Sciatic nerve (tissue), 2 donors: Measurements from ENCODE around the gene TAF11L14. TPM values are rescaled to one million over a fixed set of nuclear protein-coding genes. Genes with fewer than 3 reads are reported as not detected.
"Not testable (repeated sequence)": the region's sequence is repeated elsewhere in the genome, so short reads cannot be mapped to it uniquely, and the experiment has no call there.

Experiments
- ATAC-seq: fragments of 200-7000 bp; cut with Tn5 transposase; one replicate; pipeline ENCODE4 v1.9.1; 2020; ENCODE audit warnings: mild to moderate bottlenecking, moderate library complexity
- DNase-seq: peaks from one replicate; pipeline ENCODE4 v3.0.0-alpha.2; 2020; ENCODE audit warnings: low spot score
- intact Hi-C: fragments of 100-400 bp; cut with DNase I; formaldehyde crosslinking; loops from one replicate; pipeline ENCODE4 v1.14.2; 2022
- total RNA-seq: library from RNA; stranded (reverse); fragmentation: NEBNext Ultra II Directional; extraction: Animal tissue kit (Norgen Biotek cat#: 25700); gene quantifications from one replicate; pipeline ENCODE4 v1.2.1, GENCODE V29; 2021
- donor health status: DM: no; HTN: no; CAD: no.
- donor health status: DM: no; HTN: no; CAD: no.

TAF11L14 gene
- not detected for total RNA-seq

DNA sequence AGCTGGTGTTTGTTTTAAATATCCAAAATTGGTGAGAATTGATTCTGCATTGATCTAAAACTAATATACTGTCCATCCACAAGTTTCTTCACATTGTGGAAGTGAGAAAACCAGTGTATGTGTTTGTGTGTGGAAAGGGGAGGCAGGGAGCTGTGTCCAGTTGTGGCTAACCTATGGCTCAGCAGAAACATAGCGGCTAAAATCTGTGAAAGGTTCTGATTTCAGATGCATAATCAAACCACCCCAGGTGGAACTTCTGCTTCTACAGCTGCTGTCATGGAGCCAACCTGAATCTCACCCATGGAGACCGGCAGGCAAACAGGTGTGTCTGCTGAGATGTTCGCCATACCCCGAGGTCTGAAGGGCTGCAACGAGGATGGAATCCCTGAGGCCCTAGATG is at the start of gene TAF11L14:
Gene TAF11L14 (plus strand): TSS at position 301 of the 400 bp plus-strand sequence.
- DNase-seq (no peak), ATAC-seq (no peak)
- intact Hi-C loops: no loop called here

- intact Hi-C loops, ATAC-seq: not testable (repeated sequence)
Observed at GRCh38 chr5:17585658-17586057, 48.6 kb upstream of the TAF11L14 start, which contains the start of gene TAF11L7. Gene TAF11L7, minus strand, starts transcription at chr5:17585758.

DNA sequence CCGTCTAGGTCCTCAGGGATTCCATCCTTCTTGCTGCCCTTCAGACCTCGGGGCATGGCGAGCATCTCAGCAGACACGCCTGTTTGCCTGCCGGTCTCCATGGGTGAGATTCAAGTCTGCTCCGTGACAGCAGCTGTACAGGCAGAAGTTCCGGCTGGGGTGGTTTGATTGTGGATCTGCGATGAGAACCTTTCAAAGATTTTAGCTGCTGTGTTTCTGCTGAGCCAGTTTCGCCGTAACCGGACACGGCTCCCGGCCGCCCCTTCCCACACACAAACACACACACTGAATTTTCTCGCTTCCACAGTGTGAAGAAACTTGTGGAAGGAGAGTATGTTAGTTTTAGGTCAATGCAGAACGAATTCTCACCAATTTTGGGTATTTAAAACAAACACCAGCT is 43.4 kb upstream of the TAF11L14 start, which contains the start of gene TAF11L8:
Gene TAF11L8 (minus strand): TSS at position 101 of the 400 bp plus-strand sequence.
- intact Hi-C loops, ATAC-seq, DNase-seq: not testable (repeated sequence)

More at GRCh38 chr5:17585658-17586057, 48.6 kb upstream of the TAF11L14 start, which contains the start of gene TAF11L7:
- DNase-seq: not testable (repeated sequence)

DNA sequence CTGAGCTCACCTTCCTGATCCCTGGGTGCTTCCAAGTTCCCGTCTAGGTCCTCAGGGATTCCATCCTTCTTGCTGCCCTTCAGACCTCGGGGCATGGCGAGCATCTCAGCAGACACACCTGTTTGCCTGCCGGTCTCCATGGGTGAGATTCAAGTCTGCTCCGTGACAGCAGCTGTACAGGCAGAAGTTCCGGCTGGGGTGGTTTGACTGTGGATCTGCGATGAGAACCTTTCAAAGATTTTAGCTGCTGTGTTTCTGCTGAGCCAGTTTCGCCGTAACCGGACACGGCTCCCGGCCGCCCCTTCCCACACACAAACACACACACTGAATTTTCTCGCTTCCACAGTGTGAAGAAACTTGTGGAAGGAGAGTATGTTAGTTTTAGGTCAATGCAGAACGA is 40.0 kb upstream of the TAF11L14 start, which contains the start of gene TAF11L9:
Gene TAF11L9 (minus strand): TSS at position 140 of the 400 bp plus-strand sequence.
- intact Hi-C loops, DNase-seq, ATAC-seq: not testable (repeated sequence)

DNA sequence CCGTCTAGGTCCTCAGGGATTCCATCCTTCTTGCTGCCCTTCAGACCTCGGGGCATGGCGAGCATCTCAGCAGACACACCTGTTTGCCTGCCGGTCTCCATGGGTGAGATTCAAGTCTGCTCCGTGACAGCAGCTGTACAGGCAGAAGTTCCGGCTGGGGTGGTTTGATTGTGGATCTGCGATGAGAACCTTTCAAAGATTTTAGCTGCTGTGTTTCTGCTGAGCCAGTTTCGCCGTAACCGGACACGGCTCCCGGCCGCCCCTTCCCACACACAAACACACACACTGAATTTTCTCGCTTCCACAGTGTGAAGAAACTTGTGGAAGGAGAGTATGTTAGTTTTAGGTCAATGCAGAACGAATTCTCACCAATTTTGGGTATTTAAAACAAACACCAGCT is 36.5 kb upstream of the TAF11L14 start, which contains the start of gene TAF11L10:
Gene TAF11L10 (minus strand): TSS at position 101 of the 400 bp plus-strand sequence.
- ATAC-seq, intact Hi-C loops, DNase-seq: not testable (repeated sequence)

DNA sequence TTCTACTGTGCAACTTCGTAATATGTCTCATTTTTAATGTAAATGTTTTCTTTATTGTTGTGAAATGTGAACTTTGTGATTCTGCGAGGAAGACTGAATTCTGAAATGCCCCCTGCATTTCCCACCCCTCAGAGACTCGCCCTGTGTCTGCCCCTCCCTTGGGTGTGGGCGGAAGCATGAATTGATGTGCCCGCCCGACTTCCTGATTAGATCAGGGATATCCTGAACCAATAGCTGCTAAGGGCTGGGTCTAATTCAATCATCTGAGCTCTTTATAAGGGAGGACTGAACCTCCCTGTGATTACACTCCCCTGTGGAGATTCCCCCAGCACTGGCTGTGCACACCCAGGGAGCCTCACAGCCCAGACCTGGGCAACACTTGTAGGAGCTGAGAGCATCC is 30.4 kb upstream of the TAF11L14 start, which contains the start of gene TAF11L11:
Gene TAF11L11 (plus strand): TSS at position 304 of the 400 bp plus-strand sequence.
- intact Hi-C loops, ATAC-seq, DNase-seq: not testable (repeated sequence)

- no peak for DNase-seq
- no peak for ATAC-seq
- intact Hi-C loops: no loop called here
Observed at GRCh38 chr5:17604951-17605350, 29.3 kb upstream of the TAF11L14 start.

DNA sequence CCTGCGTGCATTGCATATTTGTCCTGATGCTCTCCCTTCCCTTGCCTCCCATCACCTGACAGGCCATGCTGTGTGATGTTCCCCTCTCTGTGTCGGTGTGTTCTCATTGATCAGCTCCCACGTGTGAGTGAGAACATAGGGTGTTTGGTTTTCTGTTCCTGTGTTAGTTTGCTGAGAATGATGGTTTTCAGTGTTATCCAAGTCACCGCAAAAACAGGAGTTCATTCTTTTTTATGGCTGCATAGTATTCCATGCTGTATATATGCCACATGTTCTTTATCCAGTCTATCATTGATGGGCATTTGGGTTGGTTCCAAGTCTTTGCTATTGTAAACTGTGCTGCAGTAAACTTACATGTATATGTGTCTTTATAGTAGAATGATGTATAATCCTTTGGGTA is 26.8 kb upstream of the TAF11L14 start:
- DNase-seq, ATAC-seq, intact Hi-C loops: not testable (repeated sequence)

DNA sequence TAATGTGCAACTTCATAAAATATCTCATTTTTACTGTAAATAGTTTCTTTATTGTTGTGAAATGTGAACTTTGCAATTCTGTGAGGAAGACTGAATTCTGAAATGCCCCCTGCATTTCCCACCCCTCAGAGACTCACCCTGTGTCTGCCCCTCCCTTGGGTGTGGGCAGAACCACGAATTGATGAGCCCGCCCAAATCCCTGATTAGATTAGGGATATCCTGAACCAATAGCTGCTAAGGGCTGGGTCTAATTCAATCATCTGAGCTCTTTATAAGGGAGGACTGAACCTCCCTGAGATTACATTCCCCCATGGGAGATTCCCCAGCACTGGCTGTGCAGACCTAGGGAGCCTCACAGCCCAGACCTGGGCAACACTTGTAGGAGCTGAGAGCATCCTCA is 24.2 kb upstream of the TAF11L14 start, which contains the start of gene TAF11L12:
Gene TAF11L12 (plus strand): TSS at position 301 of the 400 bp plus-strand sequence.
- DNase-seq, ATAC-seq, intact Hi-C loops: not testable (repeated sequence)

- DNase-seq (no peak), ATAC-seq (no peak)
- intact Hi-C loops: no loop called here
Observed at GRCh38 chr5:17614872-17615605, 19.2 kb upstream of the TAF11L14 start.

DNA sequence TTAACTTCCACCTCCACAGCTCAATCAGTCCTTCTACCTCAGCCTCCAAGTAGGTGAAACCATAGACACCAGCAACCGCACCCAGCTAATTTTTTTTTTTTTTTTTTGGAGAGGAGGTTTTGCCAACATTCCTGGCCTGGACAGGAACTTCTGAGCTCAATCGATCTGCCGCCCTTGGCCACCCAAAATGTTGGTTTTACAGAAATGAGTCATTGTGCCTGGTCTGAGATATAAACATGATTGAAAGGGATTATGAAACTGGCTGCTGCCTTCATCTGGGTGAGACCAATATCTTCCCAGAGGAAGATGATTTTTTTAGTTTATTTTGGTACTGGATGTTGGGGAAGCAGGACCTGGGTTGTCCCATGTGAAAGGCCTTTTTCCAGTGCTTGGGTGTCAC is 14.9 kb upstream of the TAF11L14 start:
- intact Hi-C loops: no loop called here
- DNase-seq (no peak), ATAC-seq (no peak)

GRCh38 chr5:17620627-17621026 is 13.6 kb upstream of the TAF11L14 start:
- ATAC-seq (no peak), DNase-seq (no peak)
- intact Hi-C loops: no loop called here

DNA sequence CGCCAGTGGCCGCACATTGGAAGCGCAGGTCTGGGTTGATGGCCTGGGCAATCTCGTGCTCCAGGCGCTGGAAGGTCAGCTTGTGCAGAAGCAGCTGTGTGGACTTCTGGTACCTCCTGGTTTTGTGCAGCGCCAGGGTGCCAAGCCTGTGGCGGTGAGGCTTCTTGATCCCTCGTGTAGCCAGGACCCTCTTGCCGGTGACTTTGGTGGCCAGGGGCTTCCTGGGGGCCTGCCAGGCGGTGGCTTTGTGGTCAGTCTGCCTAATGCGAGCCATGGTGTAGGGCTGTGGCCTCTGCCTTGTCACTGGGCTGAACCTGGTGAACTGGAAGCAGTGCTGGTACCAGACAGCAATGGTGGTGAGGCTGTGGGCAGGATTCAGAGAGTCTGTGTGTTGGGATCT is 8.6 kb upstream of the TAF11L14 start:
- ATAC-seq (no peak), DNase-seq (no peak)
- intact Hi-C loops: loop anchor here (2.0 kb wide), 1 partner anchor 25 kb away; no protein-coding TSS in a partner anchor

- DNase-seq, intact Hi-C loops, ATAC-seq: not testable (repeated sequence)
Observed at GRCh38 chr5:17631788-17632187, 2.5 kb upstream of the TAF11L14 start, which contains the start of gene TAF11L13. Gene TAF11L13, plus strand, starts transcription at chr5:17632088.

- ATAC-seq, DNase-seq, intact Hi-C loops: not testable (repeated sequence)
Observed at GRCh38 chr5:17649232-17649631, 15.0 kb downstream of the TAF11L14 start.

- intact Hi-C loops, DNase-seq, ATAC-seq: not testable (repeated sequence)
Observed at GRCh38 chr5:17655201-17655759, 21.0 kb downstream of the TAF11L14 start.

DNA sequence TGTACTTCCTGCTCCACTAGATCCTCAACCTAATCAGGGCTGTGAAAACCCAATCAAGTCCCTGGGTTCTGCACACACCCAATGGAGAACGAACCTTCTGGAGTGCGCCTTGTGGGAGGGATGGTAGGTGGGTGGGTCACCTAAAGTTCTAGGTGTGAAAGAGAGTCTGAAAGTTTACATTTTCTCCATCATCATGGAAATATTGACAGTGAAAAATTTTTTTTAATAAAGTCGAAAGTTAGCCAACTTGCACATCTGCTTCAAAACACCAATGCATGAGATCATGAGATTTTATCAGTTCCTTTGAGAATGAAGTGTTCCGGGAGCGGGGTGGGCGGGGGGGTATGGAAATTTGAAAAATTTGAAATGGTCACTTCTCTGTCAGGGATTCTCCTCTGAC is 21.7 kb downstream of the TAF11L14 start:
- no peak for ATAC-seq
- no peak for DNase-seq
- intact Hi-C loops: no loop called here

DNA sequence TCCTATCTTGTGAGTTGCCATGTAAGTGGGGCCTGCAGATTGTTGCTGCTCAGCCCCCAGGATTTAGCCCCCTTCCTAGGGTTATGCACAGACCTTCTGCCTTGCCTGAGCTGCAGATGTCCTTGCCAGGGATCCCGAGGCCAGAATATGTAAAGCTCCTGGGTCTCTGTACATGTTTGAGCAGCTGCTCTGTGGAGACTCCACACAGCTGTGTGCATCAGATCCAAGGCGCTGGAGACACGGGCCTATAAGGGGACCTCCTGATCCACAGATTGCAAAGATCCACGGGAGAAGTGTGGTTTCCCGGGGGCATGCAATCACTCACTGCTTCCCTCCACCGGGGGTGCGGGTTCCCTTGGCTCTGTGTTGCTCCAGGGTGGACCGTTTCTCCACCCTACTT is 28.9 kb downstream of the TAF11L14 start:
- ATAC-seq (no peak), DNase-seq (no peak)
- intact Hi-C loops: no loop called here

GRCh38 chr5:17665836-17666235 is 31.6 kb downstream of the TAF11L14 start:
- ATAC-seq: no peak
- no peak for DNase-seq
- intact Hi-C loops: no loop called here
